Mucosa of rectum (tissue), 2 donors: ENCODE results near the gene ANKRD22.

Source experiments
- H3K27ac ChIP-seq, 2 donors: one replicate each; pipeline ENCODE4 v1.7.0; 2013; ENCODE audit warnings: inconsistent platforms in 2 of 2, low read depth in 2 of 2, low read length in 2 of 2
- H3K27me3 ChIP-seq, 2 donors: one replicate each; pipeline ENCODE4 v1.7.0; 2013; ENCODE audit warnings: low read length in 2 of 2; ENCODE audit not compliant: control insufficient read depth in 2 of 2, insufficient read depth in 2 of 2
- H3K36me3 ChIP-seq, 2 donors: one replicate each; pipeline ENCODE4 v1.7.0; 2013; ENCODE audit warnings: low read length in 2 of 2; ENCODE audit not compliant: control insufficient read depth in 2 of 2, insufficient read depth in 2 of 2
- H3K4me1 ChIP-seq, 2 donors: one replicate each; pipeline ENCODE4 v1.7.0; 2013; ENCODE audit warnings: low read length in 2 of 2, mild to moderate bottlenecking in 1 of 2; ENCODE audit not compliant: control insufficient read depth in 2 of 2, insufficient read depth in 2 of 2
- H3K4me3 ChIP-seq, 2 donors: one replicate each; pipeline ENCODE4 v1.7.0; 2013; ENCODE audit warnings: low read length in 2 of 2
- H3K9ac ChIP-seq, 2 donors: one replicate each; pipeline ENCODE4 v1.7.0; 2013; ENCODE audit warnings: low read length in 2 of 2, low read depth in 1 of 2, mild to moderate bottlenecking in 1 of 2
- H3K9me3 ChIP-seq, 2 donors: one replicate each; pipeline ENCODE4 v1.7.0; 2013; ENCODE audit warnings: low read length in 2 of 2; ENCODE audit not compliant: control insufficient read depth in 2 of 2
- donor health status: healthy.
- donor health status: Normal muscosa, but diverticular disease.

The ANKRD22 gene

DNA sequence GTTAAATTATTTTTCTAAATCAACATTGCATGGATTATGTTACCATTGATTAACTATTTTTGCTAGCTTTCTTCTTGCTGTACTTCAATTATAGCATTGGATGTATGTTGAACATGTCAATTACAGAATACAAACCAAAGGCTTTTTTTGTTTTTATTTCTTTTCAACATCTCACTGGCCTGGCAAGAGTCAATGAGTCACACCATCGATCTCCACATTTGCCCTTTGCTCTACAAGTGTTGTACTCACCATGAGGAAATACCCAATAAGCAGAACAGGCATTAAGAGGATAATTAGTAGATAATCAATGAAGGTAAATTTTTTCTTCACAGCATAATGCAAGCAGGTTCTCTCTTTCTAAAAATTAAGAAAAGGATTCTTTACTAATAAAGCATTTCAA, 23.3 kb downstream of the ANKRD22 start:
- Histone ChIP-seq H3K27me3 (no peaks in the 10 kb centered on the region), H3K4me3 (no peak overlapping the region), H3K27ac (no peak overlapping the region), H3K36me3 (peaks cover 0 to 3% of the 10 kb centered on the region in 2 donors), H3K4me1 (no peaks in the 10 kb centered on the region), H3K9me3 (no peaks in the 10 kb centered on the region), H3K9ac (no peak overlapping the region)

- Histone ChIP-seq H3K4me1 (no peaks in the 10 kb centered on the region), H3K9me3 (no peaks in the 10 kb centered on the region), H3K27me3 (no peaks in the 10 kb centered on the region), H3K27ac (no peak overlapping the region), H3K4me3 (no peak overlapping the region), H3K36me3 (peaks cover 0 to 3% of the 10 kb centered on the region in 2 donors), H3K9ac (no peak overlapping the region)
Observed at GRCh38 chr10:88827671-88828070, 24.0 kb downstream of the ANKRD22 start.

DNA sequence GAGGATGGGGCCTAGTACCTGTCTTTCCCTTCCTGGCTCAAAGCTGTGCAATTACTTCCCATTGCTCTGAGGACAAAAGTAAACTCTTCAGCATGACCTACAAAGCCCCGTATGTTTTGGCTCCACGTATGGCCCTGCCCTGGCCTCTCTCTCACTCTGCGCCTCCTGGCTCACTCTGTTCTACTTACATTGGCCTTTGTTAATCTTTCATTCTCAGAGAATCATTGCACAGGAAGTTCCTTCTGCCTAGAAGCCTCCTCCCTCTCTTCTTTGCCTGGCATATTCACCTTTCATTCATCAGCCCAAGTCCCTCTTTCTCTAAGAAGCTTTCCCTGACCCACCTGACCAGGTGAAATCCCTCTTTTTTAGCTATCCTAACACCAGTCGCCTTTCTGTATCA, 25.3 kb downstream of the ANKRD22 start:
- no peak overlapping the region for H3K27ac ChIP-seq
- H3K4me1 ChIP-seq, result no peaks in the 10 kb centered on the region
- no peaks in the 10 kb centered on the region for H3K9me3 ChIP-seq
- no peak overlapping the region for H3K9ac ChIP-seq
- H3K4me3 ChIP-seq, result no peak overlapping the region
- H3K36me3 ChIP-seq, result peaks cover 0 to 3% of the 10 kb centered on the region in 2 donors
- no peaks in the 10 kb centered on the region for H3K27me3 ChIP-seq

DNA sequence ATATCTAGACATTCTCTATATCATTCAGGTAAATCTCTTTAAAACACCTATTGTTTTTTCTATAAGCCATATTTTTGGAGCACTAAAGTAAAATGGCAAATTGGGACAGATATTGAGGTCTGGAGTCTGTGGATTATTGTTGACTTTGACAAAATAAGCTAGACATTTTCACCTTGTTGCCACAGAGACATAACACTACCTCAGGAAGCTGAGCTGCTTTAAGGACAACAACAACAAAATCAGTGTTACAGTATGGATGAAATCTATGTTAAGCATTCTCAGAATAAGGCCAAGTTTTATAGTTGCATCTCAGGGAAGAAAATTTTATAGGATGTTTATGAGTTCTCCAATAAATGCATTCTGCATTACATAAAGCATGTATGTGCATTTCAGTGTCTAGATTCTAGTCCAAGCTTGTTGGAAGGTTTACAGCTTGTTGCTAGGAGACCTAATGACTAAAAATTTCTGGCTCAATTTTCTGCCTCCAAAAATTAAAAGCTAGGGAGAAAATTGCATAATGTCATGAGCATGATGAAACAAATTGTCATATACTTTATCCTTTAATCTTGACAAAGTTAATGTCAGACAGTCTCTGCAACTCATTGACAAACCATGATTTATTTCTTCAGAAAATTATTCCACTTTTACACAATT, 30.8 kb downstream of the ANKRD22 start:
- no peak overlapping the region for H3K27ac ChIP-seq
- H3K9ac ChIP-seq, result no peak overlapping the region
- H3K27me3 ChIP-seq, result no peaks in the 10 kb centered on the region
- no peaks in the 10 kb centered on the region for H3K4me1 ChIP-seq
- H3K36me3 ChIP-seq, result no peaks in the 10 kb centered on the region
- H3K9me3 ChIP-seq, result no peaks in the 10 kb centered on the region
- no peak overlapping the region for H3K4me3 ChIP-seq

DNA sequence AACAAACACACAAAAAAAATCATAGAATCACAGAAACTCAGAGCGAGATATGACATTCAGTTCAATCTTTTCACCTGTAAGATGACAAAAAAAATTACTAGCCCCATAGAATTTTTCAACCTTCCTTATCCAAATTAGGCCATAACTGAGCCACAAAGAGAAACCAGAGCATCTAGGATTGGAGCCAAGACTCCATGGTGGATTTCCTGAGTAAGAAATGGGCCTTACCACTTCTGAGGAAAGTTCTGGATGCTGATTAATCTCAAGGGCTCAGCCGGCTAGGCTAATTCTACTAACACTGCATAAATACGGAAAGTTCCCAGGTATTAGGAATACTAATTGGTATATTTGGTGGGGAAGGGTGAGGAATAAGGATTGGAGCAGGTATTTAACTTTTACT, 32.4 kb downstream of the ANKRD22 start:
- no peak overlapping the region for H3K27ac ChIP-seq
- H3K4me1 ChIP-seq, result no peaks in the 10 kb centered on the region
- no peak overlapping the region for H3K9ac ChIP-seq
- H3K9me3 ChIP-seq, result no peaks in the 10 kb centered on the region
- H3K36me3 ChIP-seq, result no peaks in the 10 kb centered on the region
- H3K4me3 ChIP-seq, result no peak overlapping the region
- H3K27me3 ChIP-seq, result no peaks in the 10 kb centered on the region

GRCh38 chr10:88813200-88813599, 38.4 kb downstream of the ANKRD22 start:
- Histone ChIP-seq H3K9me3 (no peaks in the 10 kb centered on the region), H3K4me1 (no peaks in the 10 kb centered on the region), H3K27me3 (no peaks in the 10 kb centered on the region), H3K4me3 (no peak overlapping the region), H3K9ac (no peak overlapping the region), H3K36me3 (no peaks in the 10 kb centered on the region), H3K27ac (no peak overlapping the region)

- no peaks in the 10 kb centered on the region for H3K27me3 ChIP-seq
- H3K36me3 ChIP-seq, result no peaks in the 10 kb centered on the region
- no peak overlapping the region for H3K27ac ChIP-seq
- no peak overlapping the region for H3K4me3 ChIP-seq
- H3K4me1 ChIP-seq, result no peaks in the 10 kb centered on the region
- no peak overlapping the region for H3K9ac ChIP-seq
- H3K9me3 ChIP-seq, result no peaks in the 10 kb centered on the region
Observed at GRCh38 chr10:88810196-88810961, 41.3 kb downstream of the ANKRD22 start.

DNA sequence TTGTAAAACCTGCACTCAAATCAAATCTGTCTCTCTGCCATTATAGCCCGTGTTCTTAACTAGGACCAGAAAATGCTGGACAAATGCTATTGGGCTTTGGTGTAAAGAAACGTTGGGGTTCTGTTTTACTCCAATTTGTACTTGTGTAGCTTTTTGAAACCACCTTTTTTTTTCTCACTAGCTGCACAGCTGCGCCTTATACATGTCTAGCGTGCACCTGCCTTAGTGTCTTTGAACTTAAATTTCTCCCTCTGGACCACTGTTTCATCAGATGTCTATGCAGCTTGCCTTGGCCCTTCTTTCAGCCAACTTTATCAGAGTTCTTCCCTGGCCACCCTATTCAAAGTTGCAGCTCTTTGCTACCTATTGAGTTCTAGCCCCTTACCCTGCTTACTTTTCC, 42.0 kb downstream of the ANKRD22 start:
- no peaks in the 10 kb centered on the region for H3K36me3 ChIP-seq
- no peak overlapping the region for H3K9ac ChIP-seq
- H3K4me3 ChIP-seq, result no peak overlapping the region
- H3K4me1 ChIP-seq, result no peaks in the 10 kb centered on the region
- H3K27me3 ChIP-seq, result no peaks in the 10 kb centered on the region
- no peak overlapping the region for H3K27ac ChIP-seq
- H3K9me3 ChIP-seq, result no peaks in the 10 kb centered on the region

- H3K4me3 ChIP-seq, result no peak overlapping the region
- no peaks in the 10 kb centered on the region for H3K27me3 ChIP-seq
- no peaks in the 10 kb centered on the region for H3K36me3 ChIP-seq
- no peaks in the 10 kb centered on the region for H3K9me3 ChIP-seq
- H3K4me1 ChIP-seq, result no peaks in the 10 kb centered on the region
- H3K9ac ChIP-seq, result no peak overlapping the region
- H3K27ac ChIP-seq, result no peak overlapping the region
Observed at GRCh38 chr10:88805924-88806323, 45.7 kb downstream of the ANKRD22 start.

DNA sequence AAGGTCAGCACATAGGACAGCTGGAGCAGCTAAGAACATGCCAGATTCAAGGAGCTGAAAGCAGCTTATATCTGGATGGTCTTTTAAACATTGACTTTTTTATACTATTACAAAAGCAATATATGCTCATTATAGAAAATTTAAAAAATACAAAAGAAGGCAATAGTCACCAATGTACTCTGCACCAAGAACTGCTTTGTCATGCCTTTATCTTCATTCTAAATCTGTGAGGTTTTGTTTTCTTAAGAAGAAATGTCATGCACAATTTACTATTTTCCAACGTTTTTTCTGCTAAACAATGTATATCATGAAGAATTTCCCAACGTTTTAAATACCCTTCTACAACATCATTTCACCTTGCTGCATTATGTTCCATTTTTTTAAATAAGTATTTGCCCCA, 46.3 kb downstream of the ANKRD22 start:
- H3K27me3 ChIP-seq, result no peaks in the 10 kb centered on the region
- no peak overlapping the region for H3K9ac ChIP-seq
- no peak overlapping the region for H3K4me3 ChIP-seq
- H3K4me1 ChIP-seq, result no peaks in the 10 kb centered on the region
- no peak overlapping the region for H3K27ac ChIP-seq
- H3K36me3 ChIP-seq, result no peaks in the 10 kb centered on the region
- no peaks in the 10 kb centered on the region for H3K9me3 ChIP-seq
